ENCODE results near the gene SERPINA4. TPM values are rescaled to one million over a fixed set of nuclear protein-coding genes. Genes with fewer than 3 reads are reported as not detected.

The SERPINA4 gene
- total RNA-seq (not detected), polyA plus RNA-seq (not detected)

GRCh38 chr14:94560751-94561655, at the start of gene SERPINA4:
Gene SERPINA4 (plus strand): TSS chr14:94561442. CDS start chr14:94563483, 2,041 bp downstream.
- no peak within 1 kb of the TSS for H3K4me3 ChIP-seq (ENCODE audit: low read length)
- H3K27me3 ChIP-seq (ENCODE audit: insufficient read depth, low read length, poor library complexity, severe bottlenecking): no peaks in the 10 kb centered on the region
- ChIA-PET CTCF (no interaction called here), POLR2A (no interaction called here)
- Mint-ChIP-seq H3K4me3 (no peak within 1 kb of the TSS), H3K27ac (no peak within 1 kb of the TSS), H3K27me3 (peaks cover 10 to 42% of the 10 kb centered on the region in 2 donors), H3K36me3 (no peaks in the 10 kb centered on the region), H3K9me3 (peaks cover 0 to 4% (median 0%) of the 10 kb centered on the region in 5 donors), H3K4me1 (no peaks in the 10 kb centered on the region)
- no peaks in the 10 kb centered on the region for H3K4me1 ChIP-seq (ENCODE audit: insufficient read depth, low read length)
- H3K27ac ChIP-seq (ENCODE audit: low read depth, low read length): no peak within 1 kb of the TSS
- H3K36me3 ChIP-seq (ENCODE audit: insufficient read depth, low read length): no peaks in the 10 kb centered on the region
- no peak for DNase-seq
- no peaks in the 10 kb centered on the region for H3K9me3 ChIP-seq (ENCODE audit: low read length)

DNA sequence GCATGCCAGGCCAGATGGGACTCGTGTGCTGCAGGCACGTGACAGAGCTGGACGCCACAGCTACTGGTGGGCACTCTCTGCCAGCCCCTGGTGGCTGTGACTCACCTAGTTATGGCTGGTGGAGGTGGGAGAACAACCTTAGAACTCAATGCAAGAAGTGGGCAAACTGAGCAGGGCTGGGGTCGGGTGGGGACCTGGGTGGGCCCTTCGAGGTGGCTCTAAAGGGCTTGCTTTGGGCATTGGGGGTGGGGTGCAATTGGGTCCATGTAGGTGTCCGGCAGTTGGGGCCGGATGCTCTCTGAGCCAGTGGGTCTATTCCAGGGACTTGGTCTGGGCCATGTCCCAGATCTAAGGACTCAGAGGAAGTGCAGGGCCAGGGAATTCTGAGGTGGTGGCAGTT, 46.9 kb upstream of the SERPINA4 start:
- Histone ChIP-seq H3K4me1 (ENCODE audit: insufficient read depth, low read length) (no peaks in the 10 kb centered on the region), H3K27me3 (ENCODE audit: insufficient read depth, low read length, poor library complexity, severe bottlenecking) (no peaks in the 10 kb centered on the region), H3K4me3 (ENCODE audit: low read length) (no peak overlapping the region), H3K27ac (ENCODE audit: low read depth, low read length) (no peak overlapping the region), H3K36me3 (ENCODE audit: insufficient read depth, low read length) (no peaks in the 10 kb centered on the region), H3K9me3 (ENCODE audit: low read length) (no peaks in the 10 kb centered on the region)
- ChIA-PET POLR2A (no interaction called here), CTCF (no interaction called here)
- peaks cover 0 to 4% (median 0%) of the 10 kb centered on the region in 5 donors for H3K9me3 Mint-ChIP-seq
- H3K27me3 Mint-ChIP-seq: peaks cover 8 to 18% of the 10 kb centered on the region in 2 donors
- no peaks in the 10 kb centered on the region for H3K4me1 Mint-ChIP-seq
- H3K36me3 Mint-ChIP-seq: no peaks in the 10 kb centered on the region
- no peak overlapping the region for H3K4me3 Mint-ChIP-seq
- DNase-seq: no peak
- H3K27ac Mint-ChIP-seq: no peak overlapping the region

DNA sequence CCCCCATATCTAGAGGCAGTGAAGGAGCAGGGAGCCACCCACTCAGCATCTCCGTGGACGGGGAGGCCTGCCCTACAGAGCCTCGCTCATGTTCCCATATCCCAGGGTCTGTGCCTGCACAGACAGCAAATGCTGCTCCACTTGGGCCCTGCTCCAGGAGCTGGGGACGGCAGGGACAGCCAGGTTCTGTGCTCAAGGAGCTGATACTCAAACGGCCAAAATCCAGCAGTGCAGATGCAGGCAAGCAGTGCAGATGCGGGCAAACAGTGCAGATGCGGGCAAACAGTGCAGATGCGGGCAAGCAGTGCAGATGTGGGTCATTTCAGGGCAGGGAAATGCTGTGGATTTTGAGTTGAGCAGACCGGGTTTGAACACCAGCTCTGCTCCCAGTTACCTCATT, 45.8 kb upstream of the SERPINA4 start:
- H3K36me3 Mint-ChIP-seq: no peaks in the 10 kb centered on the region
- ChIA-PET POLR2A (no interaction called here), CTCF (no interaction called here)
- peaks cover 0 to 8% (median 0%) of the 10 kb centered on the region in 5 donors for H3K9me3 Mint-ChIP-seq
- Histone ChIP-seq H3K27ac (ENCODE audit: low read depth, low read length) (no peak overlapping the region), H3K4me1 (ENCODE audit: insufficient read depth, low read length) (no peaks in the 10 kb centered on the region), H3K4me3 (ENCODE audit: low read length) (no peak overlapping the region), H3K9me3 (ENCODE audit: low read length) (no peaks in the 10 kb centered on the region), H3K27me3 (ENCODE audit: insufficient read depth, low read length, poor library complexity, severe bottlenecking) (no peaks in the 10 kb centered on the region), H3K36me3 (ENCODE audit: insufficient read depth, low read length) (no peaks in the 10 kb centered on the region)
- H3K27me3 Mint-ChIP-seq: peaks cover 7 to 18% of the 10 kb centered on the region in 2 donors
- H3K27ac Mint-ChIP-seq: no peak overlapping the region
- DNase-seq: no peak
- H3K4me1 Mint-ChIP-seq: no peaks in the 10 kb centered on the region
- H3K4me3 Mint-ChIP-seq: no peak overlapping the region

DNA sequence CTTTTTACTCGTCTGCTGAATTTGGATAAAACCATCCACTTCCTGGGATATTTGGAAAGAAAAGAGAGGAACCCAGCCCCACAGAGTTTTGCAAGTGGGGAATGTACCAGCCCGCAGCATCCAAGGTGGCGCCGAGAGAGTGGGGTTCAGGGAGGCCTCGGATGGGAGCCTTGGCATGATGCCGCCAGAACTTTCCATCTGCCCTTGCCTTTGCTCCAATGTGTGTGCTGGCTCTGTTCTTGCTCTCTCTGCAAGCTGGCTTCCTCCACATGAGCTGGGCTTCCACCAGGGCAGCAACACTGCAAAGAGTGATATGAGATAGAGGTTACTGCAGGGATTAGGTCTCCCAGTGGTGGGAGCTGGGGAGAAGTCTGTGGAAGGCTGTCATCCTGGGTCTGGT, 45.4 kb upstream of the SERPINA4 start:
- Mint-ChIP-seq H3K36me3 (no peaks in the 10 kb centered on the region), H3K27ac (no peak overlapping the region), H3K4me1 (no peaks in the 10 kb centered on the region), H3K4me3 (no peak overlapping the region), H3K9me3 (peaks cover 0 to 8% (median 0%) of the 10 kb centered on the region in 5 donors), H3K27me3 (peaks cover 7 to 15% of the 10 kb centered on the region in 2 donors)
- Histone ChIP-seq H3K4me3 (ENCODE audit: low read length) (no peak overlapping the region), H3K4me1 (ENCODE audit: insufficient read depth, low read length) (no peaks in the 10 kb centered on the region), H3K27ac (ENCODE audit: low read depth, low read length) (no peak overlapping the region), H3K36me3 (ENCODE audit: insufficient read depth, low read length) (no peaks in the 10 kb centered on the region), H3K27me3 (ENCODE audit: insufficient read depth, low read length, poor library complexity, severe bottlenecking) (no peaks in the 10 kb centered on the region), H3K9me3 (ENCODE audit: low read length) (no peaks in the 10 kb centered on the region)
- ChIA-PET CTCF (no interaction called here), POLR2A (no interaction called here)
- no peak for DNase-seq

DNA sequence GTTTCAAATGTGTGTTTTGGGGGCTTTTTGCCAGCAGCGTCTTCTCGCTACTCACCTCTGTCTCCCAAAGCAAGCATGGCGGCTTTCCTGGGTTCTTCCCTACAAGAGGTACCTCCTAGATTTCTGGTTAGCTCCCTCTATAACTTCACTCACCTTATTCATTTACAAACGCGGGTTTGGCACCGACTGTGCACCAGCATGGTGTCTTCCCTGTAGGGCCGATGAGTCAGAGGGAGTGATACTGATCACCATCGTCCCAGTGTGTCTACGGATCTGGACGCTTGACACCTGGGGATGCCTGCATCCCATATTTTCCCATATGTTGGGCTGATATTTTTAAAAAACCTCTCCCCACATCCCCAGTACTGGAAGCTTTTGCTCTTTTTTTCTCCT, 44.0 kb upstream of the SERPINA4 start:
- Histone ChIP-seq H3K36me3 (ENCODE audit: insufficient read depth, low read length) (no peaks in the 10 kb centered on the region), H3K27ac (ENCODE audit: low read depth, low read length) (no peak overlapping the region), H3K9me3 (ENCODE audit: low read length) (no peaks in the 10 kb centered on the region), H3K4me3 (ENCODE audit: low read length) (no peak overlapping the region), H3K27me3 (ENCODE audit: insufficient read depth, low read length, poor library complexity, severe bottlenecking) (no peaks in the 10 kb centered on the region), H3K4me1 (ENCODE audit: insufficient read depth, low read length) (no peaks in the 10 kb centered on the region)
- no peak overlapping the region for H3K27ac Mint-ChIP-seq
- ChIA-PET POLR2A (no interaction called here), CTCF (no interaction called here)
- H3K36me3 Mint-ChIP-seq: no peaks in the 10 kb centered on the region
- peaks cover 7 to 14% of the 10 kb centered on the region in 2 donors for H3K27me3 Mint-ChIP-seq
- DNase-seq: no peak
- H3K9me3 Mint-ChIP-seq: peaks cover 0 to 11% (median 0%) of the 10 kb centered on the region in 5 donors
- H3K4me3 Mint-ChIP-seq: no peak overlapping the region
- no peaks in the 10 kb centered on the region for H3K4me1 Mint-ChIP-seq

DNA sequence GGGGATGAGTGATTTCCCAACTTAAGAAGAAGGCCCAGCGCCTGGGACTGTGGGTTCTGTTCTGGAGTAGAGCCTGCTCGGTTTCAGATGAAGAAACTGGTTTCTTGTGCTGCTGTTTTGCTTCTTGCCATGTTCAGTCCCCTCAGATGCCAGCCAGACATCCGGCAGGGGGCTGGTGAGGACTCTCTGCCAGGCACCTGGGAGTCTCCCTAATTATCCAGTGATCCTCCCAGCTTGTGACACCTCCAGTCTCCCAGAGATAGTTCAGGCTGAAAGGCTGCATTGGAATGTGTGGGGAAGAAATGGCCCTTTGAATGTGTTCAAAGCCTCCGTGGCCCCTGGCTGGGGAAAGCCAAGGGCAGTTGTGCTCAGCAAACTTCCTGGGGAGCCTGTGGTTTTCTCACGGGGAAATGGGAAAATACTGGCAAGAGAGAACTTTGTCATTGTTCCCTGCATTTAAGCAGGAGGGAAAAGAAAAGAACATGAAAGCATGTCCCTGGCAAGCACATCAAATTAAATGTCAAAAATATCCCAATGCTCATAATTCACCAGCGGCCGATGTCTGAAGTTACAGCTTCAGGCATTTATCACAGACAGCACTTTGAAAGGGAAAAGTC, 43.5 kb upstream of the SERPINA4 start:
- no peak overlapping the region for H3K27ac ChIP-seq (ENCODE audit: low read depth, low read length)
- H3K36me3 ChIP-seq (ENCODE audit: insufficient read depth, low read length): no peaks in the 10 kb centered on the region
- Mint-ChIP-seq H3K4me3 (no peak overlapping the region), H3K27ac (no peak overlapping the region), H3K27me3 (peaks cover 7 to 14% of the 10 kb centered on the region in 2 donors), H3K36me3 (no peaks in the 10 kb centered on the region), H3K9me3 (peaks cover 0 to 11% (median 0%) of the 10 kb centered on the region in 5 donors), H3K4me1 (no peaks in the 10 kb centered on the region)
- H3K4me1 ChIP-seq (ENCODE audit: insufficient read depth, low read length): no peaks in the 10 kb centered on the region
- no peak overlapping the region for H3K4me3 ChIP-seq (ENCODE audit: low read length)
- DNase-seq: no peak
- no peaks in the 10 kb centered on the region for H3K27me3 ChIP-seq (ENCODE audit: insufficient read depth, low read length, poor library complexity, severe bottlenecking)
- no peaks in the 10 kb centered on the region for H3K9me3 ChIP-seq (ENCODE audit: low read length)
- ChIA-PET POLR2A (no interaction called here), CTCF (no interaction called here)

GRCh38 chr14:94521375-94522114, 39.7 kb upstream of the SERPINA4 start:
- H3K27me3 Mint-ChIP-seq: peaks cover 8 to 27% of the 10 kb centered on the region in 2 donors
- no peak overlapping the region for H3K27ac ChIP-seq (ENCODE audit: low read depth, low read length)
- H3K36me3 ChIP-seq (ENCODE audit: insufficient read depth, low read length): no peaks in the 10 kb centered on the region
- no peaks in the 10 kb centered on the region for H3K9me3 ChIP-seq (ENCODE audit: low read length)
- no peaks in the 10 kb centered on the region for H3K4me1 ChIP-seq (ENCODE audit: insufficient read depth, low read length)
- CTCF ChIA-PET: no interaction called here
- POLR2A ChIA-PET: no interaction called here
- H3K4me3 Mint-ChIP-seq: no peak overlapping the region
- no peak overlapping the region for H3K4me3 ChIP-seq (ENCODE audit: low read length)
- peaks cover 3% of the 10 kb centered on the region for H3K27me3 ChIP-seq (ENCODE audit: insufficient read depth, low read length, poor library complexity, severe bottlenecking)
- no peaks in the 10 kb centered on the region for H3K4me1 Mint-ChIP-seq
- H3K36me3 Mint-ChIP-seq: no peaks in the 10 kb centered on the region
- peaks cover 0 to 18% (median 2%) of the 10 kb centered on the region in 5 donors for H3K9me3 Mint-ChIP-seq
- no peak for DNase-seq
- no peak overlapping the region for H3K27ac Mint-ChIP-seq

DNA sequence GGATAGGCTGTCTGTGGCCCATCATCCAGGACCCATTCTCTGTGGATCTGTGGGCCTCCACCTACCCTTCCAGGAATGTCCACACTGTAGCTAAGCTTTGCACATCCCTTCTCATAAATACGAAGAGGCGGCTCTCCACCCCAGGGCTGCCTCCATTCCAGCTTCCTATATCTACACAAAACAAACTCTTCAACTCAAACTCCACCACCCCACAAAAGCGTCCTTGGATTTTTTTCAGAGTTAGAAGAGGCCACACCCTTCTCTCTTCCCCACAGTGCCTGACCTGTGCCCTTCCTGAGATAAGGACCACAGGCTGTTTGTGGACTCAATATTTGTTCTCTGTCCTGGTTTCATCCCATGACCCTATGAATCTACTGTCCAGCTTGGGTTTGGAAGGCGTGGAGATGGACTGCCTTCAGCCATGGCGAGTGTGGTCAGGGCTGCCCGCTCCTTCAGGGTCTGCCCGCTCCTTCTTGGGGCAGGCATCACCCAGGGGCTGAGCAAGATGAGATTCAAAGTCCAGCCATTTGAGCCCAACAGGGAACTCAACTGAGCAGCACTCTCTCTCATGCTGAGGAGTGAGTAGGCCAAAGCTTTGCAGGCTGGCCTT, 39.0 kb upstream of the SERPINA4 start:
- H3K4me3 ChIP-seq (ENCODE audit: low read length): no peak overlapping the region
- ChIA-PET POLR2A (no interaction called here), CTCF (no interaction called here)
- Mint-ChIP-seq H3K27me3 (peaks cover 8 to 29% of the 10 kb centered on the region in 2 donors), H3K4me3 (no peak overlapping the region), H3K36me3 (no peaks in the 10 kb centered on the region), H3K9me3 (peaks cover 0 to 18% (median 2%) of the 10 kb centered on the region in 5 donors), H3K4me1 (no peaks in the 10 kb centered on the region), H3K27ac (no peak overlapping the region)
- no peaks in the 10 kb centered on the region for H3K9me3 ChIP-seq (ENCODE audit: low read length)
- DNase-seq: no peak
- peaks cover 3% of the 10 kb centered on the region for H3K27me3 ChIP-seq (ENCODE audit: insufficient read depth, low read length, poor library complexity, severe bottlenecking)
- H3K27ac ChIP-seq (ENCODE audit: low read depth, low read length): no peak overlapping the region
- no peaks in the 10 kb centered on the region for H3K4me1 ChIP-seq (ENCODE audit: insufficient read depth, low read length)
- no peaks in the 10 kb centered on the region for H3K36me3 ChIP-seq (ENCODE audit: insufficient read depth, low read length)
